ENCODE data around the gene MTHFD1L.

MTHFD1L gene

GRCh38 chr6:150987855-150988464 lies 122.5 kb downstream of the MTHFD1L start:
- no peak overlapping the region for H3K4me3 ChIP-seq (ENCODE audit: control insufficient read depth, low read depth, low read length)
- no peak for DNase-seq (ENCODE audit: low read depth)
- TF ChIP-seq CTCF (conservative IDR thresholded peaks at IDR 0.05; ENCODE audit: control insufficient read depth, insufficient read depth, low read depth, low read length): no peak

GRCh38 chr6:150991487-150991886 lies 126.0 kb downstream of the MTHFD1L start:
- DNase-seq (ENCODE audit: low read depth): no peak
- no peak for TF ChIP-seq CTCF (conservative IDR thresholded peaks at IDR 0.05; ENCODE audit: control insufficient read depth, insufficient read depth, low read depth, low read length)
- H3K4me3 ChIP-seq (ENCODE audit: control insufficient read depth, low read depth, low read length): no peak overlapping the region

- DNase-seq (ENCODE audit: low read depth): no peak
- TF ChIP-seq CTCF (conservative IDR thresholded peaks at IDR 0.05; ENCODE audit: control insufficient read depth, insufficient read depth, low read depth, low read length): no peak
- no peak overlapping the region for H3K4me3 ChIP-seq (ENCODE audit: control insufficient read depth, low read depth, low read length)
These were observed 126.8 kb downstream of the MTHFD1L start for GRCh38 chr6:150992262-150992661.

GRCh38 chr6:150992703-150993102 lies 127.2 kb downstream of the MTHFD1L start:
- no peak overlapping the region for H3K4me3 ChIP-seq (ENCODE audit: control insufficient read depth, low read depth, low read length)
- no peak for DNase-seq (ENCODE audit: low read depth)
- no peak for TF ChIP-seq CTCF (conservative IDR thresholded peaks at IDR 0.05; ENCODE audit: control insufficient read depth, insufficient read depth, low read depth, low read length)

GRCh38 chr6:150993253-150993652 lies 127.8 kb downstream of the MTHFD1L start:
- no peak overlapping the region for H3K4me3 ChIP-seq (ENCODE audit: control insufficient read depth, low read depth, low read length)
- DNase-seq (ENCODE audit: low read depth): no peak
- TF ChIP-seq CTCF (conservative IDR thresholded peaks at IDR 0.05; ENCODE audit: control insufficient read depth, insufficient read depth, low read depth, low read length): no peak

GRCh38 chr6:150994026-150994425 lies 128.5 kb downstream of the MTHFD1L start:
- no peak for TF ChIP-seq CTCF (conservative IDR thresholded peaks at IDR 0.05; ENCODE audit: control insufficient read depth, insufficient read depth, low read depth, low read length)
- DNase-seq (ENCODE audit: low read depth): no peak
- H3K4me3 ChIP-seq (ENCODE audit: control insufficient read depth, low read depth, low read length): no peak overlapping the region

GRCh38 chr6:150996968-150997367 lies 131.5 kb downstream of the MTHFD1L start:
- H3K4me3 ChIP-seq (ENCODE audit: control insufficient read depth, low read depth, low read length): no peak overlapping the region
- DNase-seq (ENCODE audit: low read depth): no peak
- TF ChIP-seq CTCF (conservative IDR thresholded peaks at IDR 0.05; ENCODE audit: control insufficient read depth, insufficient read depth, low read depth, low read length): no peak
